Natural killer cell (primary cell): Measurements from ENCODE around the gene UGT8. TPM values are rescaled to one million over a fixed set of nuclear protein-coding genes. Genes with fewer than 3 reads are reported as not detected.

Experiments used
- ATAC-seq, 3 donors: fragments of 150-1000 bp in 2 of 3; fragments of 200-7000 bp in 1 of 3; cut with Tn5 transposase; 1 replicate in 1 of 3; 2 replicates in 2 of 3; pipeline ENCODE4 v1.10.0; 2021; ENCODE audit warnings: mild to moderate bottlenecking in 2 of 3, moderate library complexity in 2 of 3
- DNase-seq, 2 donors: peaks; one replicate each; pipeline versions ENCODE4 v3.0.0 to v3.0.0-alpha.2; 2013 to 2021; ENCODE audit warnings: mixed read lengths in 1 of 2
- H3K27ac ChIP-seq: one replicate; pipeline ENCODE4 v1.5.1; 2013; ENCODE audit warnings: mild to moderate bottlenecking, low read length
- H3K27me3 ChIP-seq: one replicate; pipeline ENCODE4 v1.6.1; 2013; ENCODE audit warnings: low read length; ENCODE audit not compliant: control insufficient read depth, insufficient read depth
- H3K36me3 ChIP-seq: one replicate; pipeline ENCODE4 v1.6.1; 2013; ENCODE audit warnings: low read length; ENCODE audit not compliant: control insufficient read depth, insufficient read depth
- H3K4me1 ChIP-seq: one replicate; pipeline ENCODE4 v1.6.1; 2013; ENCODE audit warnings: low read length; ENCODE audit not compliant: control insufficient read depth, insufficient read depth
- H3K4me3 ChIP-seq: one replicate; pipeline ENCODE4 v1.5.1; 2013; ENCODE audit warnings: low read length
- H3K9me3 ChIP-seq: one replicate; pipeline ENCODE4 v1.6.1; 2013; ENCODE audit warnings: low read length; ENCODE audit not compliant: control insufficient read depth, insufficient read depth
- H3K27ac Mint-ChIP-seq, 2 donors: one replicate each; pipeline ENCODE4 v1.8.0; 2022; ENCODE audit warnings: mild to moderate bottlenecking in 2 of 2, mixed read lengths in 2 of 2, moderate library complexity in 1 of 2
- H3K27me3 Mint-ChIP-seq, 2 donors: one replicate each; pipeline ENCODE4 v1.8.0; 2022; ENCODE audit warnings: low read depth in 2 of 2, mixed read lengths in 2 of 2
- H3K36me3 Mint-ChIP-seq: one replicate; pipeline ENCODE4 v1.8.0; 2022; ENCODE audit warnings: mixed read lengths
- H3K4me1 Mint-ChIP-seq, 2 donors: one replicate each; pipeline ENCODE4 v1.8.0; 2022; ENCODE audit warnings: mixed read lengths in 2 of 2
- H3K4me3 Mint-ChIP-seq: one replicate; pipeline ENCODE4 v1.8.0; 2022; ENCODE audit warnings: mild to moderate bottlenecking, moderate library complexity, mixed read lengths
- H3K9me3 Mint-ChIP-seq, 2 donors: one replicate each; pipeline ENCODE4 v1.8.0; 2022; ENCODE audit warnings: mixed read lengths in 2 of 2
- CTCF ChIP-seq: fragments of 200-600 bp; IDR thresholded peaks from one replicate; pipeline ENCODE4 v1.8.0; 2022; ENCODE audit warnings: antibody characterized with exemption
- WGBS: methylation state at CpG from one replicate; pipeline ENCODE4 v1.1.7; 2013; ENCODE audit warnings: missing lambda C conversion rate; ENCODE audit not compliant: insufficient coverage; 5-methylcytosine and 5-hydroxymethylcytosine counted together
- intact Hi-C: fragments of 100-400 bp; cut with micrococcal nuclease; formaldehyde crosslinking; loops from one replicate; pipeline ENCODE4 v1.14.2; 2022
- total RNA-seq, 4 donors: library from RNA; stranded (reverse); fragments of 120-200 nt in 1 of 4; gene quantifications; one replicate each; pipeline versions ENCODE4 v1.2.3 to v1.2.4, GENCODE V29; 2013 to 2022

UGT8 gene
- total RNA-seq, 3 donors from 2014 or later (not counting 1 experiment from before 2014, with no cell fraction given), result 0.16 to 0.25 TPM; not detected in 1

DNA sequence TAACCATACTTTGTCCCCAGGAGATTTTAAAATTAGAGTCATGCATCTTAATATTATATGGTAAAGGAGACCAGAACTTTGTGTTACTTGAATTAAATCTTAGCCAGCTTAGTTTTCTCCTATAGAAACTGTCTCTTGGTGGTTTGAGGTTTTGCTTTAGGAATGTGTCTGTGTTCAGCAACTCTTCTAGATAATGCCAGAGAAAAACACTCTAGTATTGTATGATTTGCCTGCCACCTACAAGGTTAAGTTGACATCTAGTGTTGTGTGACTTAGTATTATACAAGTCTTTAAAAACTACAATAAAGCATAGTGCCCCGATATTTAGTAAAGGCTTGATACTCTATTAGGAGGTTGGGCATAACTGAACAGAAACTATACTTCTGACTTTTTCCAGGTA lies 2.1 kb downstream of the UGT8 start:
- Histone ChIP-seq H3K4me3 (no peak overlapping the region), H3K36me3 (no peaks in the 10 kb centered on the region), H3K4me1 (peaks cover 14% of the 10 kb centered on the region), H3K27me3 (peaks cover 14% of the 10 kb centered on the region), H3K9me3 (no peaks in the 10 kb centered on the region), H3K27ac (no peak overlapping the region)
- Mint-ChIP-seq H3K9me3 (no peaks in the 10 kb centered on the region), H3K27me3 (peaks cover 19 to 26% of the 10 kb centered on the region in 2 donors), H3K4me3 (no peak overlapping the region), H3K36me3 (no peaks in the 10 kb centered on the region), H3K27ac (no peak overlapping the region), H3K4me1 (peaks cover 0 to 7% of the 10 kb centered on the region in 2 donors)
- no CpG with 5 or more reads among the region's 1 CpG for WGBS
- no peak for TF ChIP-seq CTCF
- ATAC-seq (no peak), DNase-seq (no peak)
- intact Hi-C loops, result no loop called here

- no peaks in the 10 kb centered on the region for H3K36me3 ChIP-seq
- intact Hi-C loops, result no loop called here
- peaks cover 14% of the 10 kb centered on the region for H3K4me1 ChIP-seq
- H3K27ac ChIP-seq, result no peak overlapping the region
- Mint-ChIP-seq H3K27me3 (peaks cover 18 to 19% of the 10 kb centered on the region in 2 donors), H3K4me1 (peaks cover 0 to 7% of the 10 kb centered on the region in 2 donors), H3K9me3 (no peaks in the 10 kb centered on the region), H3K4me3 (no peak overlapping the region), H3K36me3 (no peaks in the 10 kb centered on the region), H3K27ac (no peak overlapping the region)
- no peaks in the 10 kb centered on the region for H3K9me3 ChIP-seq
- WGBS, result 73% methylated on average over 5 of the region's 5 CpGs
- no peak for TF ChIP-seq CTCF
- H3K27me3 ChIP-seq, result peaks cover 16% of the 10 kb centered on the region
- ATAC-seq (no peak), DNase-seq (no peak)
- H3K4me3 ChIP-seq, result no peak overlapping the region
Measured at GRCh38 chr4:114601304-114602052, 2.9 kb downstream of the UGT8 start.

GRCh38 chr4:114603497-114603896 lies 4.9 kb downstream of the UGT8 start:
- Mint-ChIP-seq H3K27me3 (peaks cover 13 to 17% of the 10 kb centered on the region in 2 donors), H3K9me3 (no peaks in the 10 kb centered on the region), H3K4me1 (peaks cover 0 to 7% of the 10 kb centered on the region in 2 donors), H3K4me3 (no peak overlapping the region), H3K27ac (no peak overlapping the region), H3K36me3 (no peaks in the 10 kb centered on the region)
- TF ChIP-seq CTCF, result no peak
- Histone ChIP-seq H3K4me3 (no peak overlapping the region), H3K27ac (no peak overlapping the region), H3K9me3 (no peaks in the 10 kb centered on the region), H3K27me3 (peaks cover 8% of the 10 kb centered on the region), H3K4me1 (peaks cover 8% of the 10 kb centered on the region), H3K36me3 (no peaks in the 10 kb centered on the region)
- WGBS, result 60% methylated on average over 4 of the region's 5 CpGs
- DNase-seq (no peak), ATAC-seq (no peak)
- intact Hi-C loops, result no loop called here

DNA sequence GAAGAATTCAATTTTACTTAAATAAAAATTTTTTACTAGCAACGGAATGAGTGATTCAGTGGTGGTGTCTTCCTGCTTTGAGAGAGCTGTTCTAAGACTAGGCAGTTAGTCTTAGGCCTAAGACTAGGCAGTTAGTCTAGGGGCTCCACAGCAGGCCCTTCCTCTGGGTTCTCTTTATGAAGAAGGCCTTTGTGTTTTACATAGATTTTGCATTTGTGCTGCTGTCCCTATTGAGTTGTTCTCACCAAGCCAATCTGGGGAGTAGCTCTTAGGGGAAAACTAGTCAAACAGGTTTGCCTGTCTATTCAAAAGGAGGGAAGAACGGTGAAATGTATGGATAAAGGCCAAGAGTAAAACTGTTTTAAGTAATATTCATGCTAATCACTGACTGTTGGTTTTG lies 7.6 kb downstream of the UGT8 start:
- intact Hi-C loops, result no loop called here
- Mint-ChIP-seq H3K4me1 (no peaks in the 10 kb centered on the region), H3K9me3 (no peaks in the 10 kb centered on the region), H3K27ac (no peak overlapping the region), H3K36me3 (no peaks in the 10 kb centered on the region), H3K27me3 (no peaks in the 10 kb centered on the region), H3K4me3 (no peak overlapping the region)
- no peaks in the 10 kb centered on the region for H3K4me1 ChIP-seq
- DNase-seq, result no peak
- H3K4me3 ChIP-seq, result no peak overlapping the region
- H3K27me3 ChIP-seq, result peaks cover 4% of the 10 kb centered on the region
- no peaks in the 10 kb centered on the region for H3K36me3 ChIP-seq
- H3K9me3 ChIP-seq, result no peaks in the 10 kb centered on the region
- no peak overlapping the region for H3K27ac ChIP-seq
- no peak for ATAC-seq
- no peak for TF ChIP-seq CTCF
- 85% methylated on average over 2 of the region's 2 CpGs for WGBS
